Stimulated activated CD4-positive, alpha-beta T cell treated with anti-CD3 and anti-CD28 coated beads, Interleukin-15, amount 100 ng/mL, for 24 hours (primary cell): ENCODE measurements around the gene LRIT2.
A peak's percentile ranks its signal among the peaks of the same experiment; 100 is the strongest.

Experiments
- DNase-seq: peaks from one replicate; pipeline ENCODE4 v3.0.0-alpha.2; 2020

Gene LRIT2

GRCh38 chr10:84238909-84239308 lies 13.6 kb upstream of the LRIT2 start:
- no peak for DNase-seq

DNA sequence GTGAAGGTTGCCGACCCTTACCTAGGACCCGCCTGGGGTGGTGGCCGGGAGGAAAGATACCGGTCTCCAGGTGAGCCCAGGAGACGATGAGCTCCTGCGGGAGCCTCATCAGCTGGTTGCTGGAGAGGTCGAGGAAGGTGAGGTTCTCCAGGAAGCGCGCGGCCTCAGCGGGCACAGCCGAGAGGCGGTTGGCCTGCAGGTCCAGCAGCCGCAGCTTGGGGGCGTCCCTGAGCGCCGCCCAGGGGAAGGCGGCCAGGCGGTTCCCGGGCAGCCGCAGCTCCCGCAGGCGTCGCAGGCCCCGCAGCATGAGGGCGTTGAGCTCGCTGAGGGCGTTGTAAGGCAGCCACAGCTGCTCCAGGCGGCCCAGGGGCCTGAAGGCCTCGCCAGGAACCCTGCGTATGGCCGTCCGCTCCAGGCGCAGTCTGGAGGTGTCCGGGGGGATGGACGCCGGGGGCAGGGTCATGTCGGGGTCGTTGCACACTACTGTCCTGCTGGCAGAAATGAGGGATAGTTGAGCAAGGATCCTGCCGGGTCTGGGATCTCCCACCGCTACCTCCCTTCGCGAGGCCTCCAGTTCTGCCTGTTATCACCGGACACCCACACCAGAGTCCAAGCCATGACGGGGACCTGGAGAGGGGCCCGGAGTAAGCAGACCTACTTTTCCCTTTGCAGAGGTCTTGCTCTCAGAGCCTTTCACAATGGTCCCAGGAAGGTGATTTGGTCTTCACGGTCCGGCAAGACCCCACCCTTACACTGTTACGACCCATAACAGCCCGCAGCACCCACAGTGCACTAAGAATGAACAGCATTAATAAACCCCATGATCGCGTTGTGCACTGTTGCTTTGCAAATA lies 12.1 kb upstream of the LRIT2 start:
- DNase-seq, result no peak

DNA sequence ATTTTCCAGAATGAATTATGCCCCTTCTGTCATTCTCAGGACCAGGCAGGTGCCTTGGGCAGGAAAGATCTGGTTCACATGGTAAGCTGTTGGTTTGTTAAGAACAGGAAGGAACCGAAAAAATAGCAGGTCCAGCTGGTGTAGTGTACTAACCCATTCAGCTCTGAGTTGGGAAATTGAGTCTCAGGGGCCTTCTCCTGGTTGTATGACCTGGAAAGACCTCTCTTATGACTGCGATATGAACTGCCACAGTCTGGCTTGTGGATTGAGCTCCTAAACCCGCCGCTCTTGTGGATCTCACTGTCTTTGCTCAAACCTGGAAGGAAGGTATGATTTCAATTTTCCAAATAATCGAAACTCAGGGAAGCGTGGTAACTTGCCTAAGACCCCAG lies 11.5 kb upstream of the LRIT2 start:
- DNase-seq, result no peak

DNA sequence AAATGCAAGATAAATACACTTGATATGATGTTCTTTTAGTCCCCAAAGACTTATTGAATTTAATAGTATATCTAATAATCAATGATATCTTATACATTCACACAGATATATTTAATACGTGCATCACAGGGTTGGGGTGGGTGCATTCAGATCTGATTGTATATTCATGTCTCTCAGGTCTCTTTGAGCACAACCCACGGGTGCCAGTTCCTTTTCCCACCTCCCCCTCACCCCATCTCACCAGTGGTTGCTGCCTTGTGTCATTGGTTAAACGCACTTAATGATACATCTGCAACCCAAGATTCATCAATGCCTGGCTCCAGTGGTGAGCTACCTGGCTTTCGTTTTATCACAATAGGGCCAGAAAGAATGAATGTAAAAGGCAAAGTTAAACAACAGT lies 9.8 kb upstream of the LRIT2 start:
- no peak for DNase-seq

- DNase-seq, result no peak
Observed at GRCh38 chr10:84234479-84234878, 9.1 kb upstream of the LRIT2 start.

DNA sequence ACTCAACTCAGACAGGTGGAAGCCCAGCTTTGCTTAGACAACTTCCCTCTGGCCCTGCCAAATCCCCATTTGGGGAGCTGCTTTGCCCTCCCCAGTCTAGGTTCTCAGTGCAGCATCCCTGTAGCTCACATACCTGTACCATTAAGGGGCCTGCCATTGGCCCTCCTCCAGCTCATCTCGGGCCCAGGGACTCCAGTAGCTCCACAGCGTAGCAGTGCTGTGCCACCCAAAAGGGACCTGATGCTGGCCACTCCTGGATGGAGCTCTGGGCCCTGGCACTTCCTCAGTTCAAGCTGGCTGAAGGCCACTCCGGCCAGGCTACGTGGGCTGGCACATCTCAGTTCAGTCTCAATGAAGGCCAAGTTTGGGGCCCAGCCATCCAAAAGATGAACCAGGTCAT lies 8.6 kb upstream of the LRIT2 start:
- DNase-seq, result no peak

GRCh38 chr10:84232376-84232775 lies 7.0 kb upstream of the LRIT2 start:
- DNase-seq, result no peak

- no peak for DNase-seq
Observed at GRCh38 chr10:84230359-84230758, 5.0 kb upstream of the LRIT2 start.

DNA sequence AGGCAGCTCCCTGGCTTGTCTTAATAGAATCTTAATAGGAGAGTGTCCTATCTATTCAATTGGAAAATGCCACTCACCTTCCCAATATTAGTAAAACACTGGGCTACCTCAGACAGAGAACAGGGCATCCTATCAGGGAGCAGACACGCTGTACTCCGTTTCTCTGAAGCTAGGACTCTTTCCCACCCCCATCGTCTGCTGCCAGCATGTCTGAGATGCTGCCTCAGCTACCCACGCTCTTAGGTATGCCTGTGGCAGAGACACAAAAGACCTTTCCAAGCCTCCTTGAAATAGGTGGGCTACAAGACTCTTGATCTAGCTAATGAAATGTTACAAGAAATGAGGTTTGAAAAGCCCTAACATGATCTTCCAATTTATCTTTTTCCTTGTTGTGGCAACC lies 2.5 kb upstream of the LRIT2 start:
- no peak for DNase-seq

GRCh38 chr10:84226616-84227015 lies 1.3 kb upstream of the LRIT2 start:
- no peak for DNase-seq

- no peak for DNase-seq
Observed at GRCh38 chr10:84224411-84225028, 824 bp downstream of the LRIT2 start.

DNA sequence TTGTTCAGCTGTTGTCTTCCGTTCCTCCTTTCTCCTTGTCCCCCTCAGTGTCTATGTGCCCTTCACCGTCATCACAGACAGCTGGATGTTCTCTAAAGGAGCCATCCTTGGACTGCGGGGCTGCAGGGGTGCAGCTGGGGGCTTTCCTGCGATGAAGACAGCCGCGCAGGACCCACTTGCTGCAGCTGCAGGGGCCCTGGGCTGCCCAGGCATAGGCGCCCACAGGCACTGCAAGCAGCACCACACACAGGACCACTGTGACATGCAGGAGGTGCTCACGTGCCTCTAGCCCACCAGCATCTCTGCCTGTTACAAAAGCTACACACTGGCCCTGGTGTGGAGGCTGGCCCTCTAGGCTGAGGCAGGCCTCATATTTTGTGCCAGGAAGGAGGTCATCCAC lies 3.4 kb downstream of the LRIT2 start:
- DNase-seq, result no peak

- no peak for DNase-seq
Observed at GRCh38 chr10:84217746-84218145, 7.6 kb downstream of the LRIT2 start.

DNA sequence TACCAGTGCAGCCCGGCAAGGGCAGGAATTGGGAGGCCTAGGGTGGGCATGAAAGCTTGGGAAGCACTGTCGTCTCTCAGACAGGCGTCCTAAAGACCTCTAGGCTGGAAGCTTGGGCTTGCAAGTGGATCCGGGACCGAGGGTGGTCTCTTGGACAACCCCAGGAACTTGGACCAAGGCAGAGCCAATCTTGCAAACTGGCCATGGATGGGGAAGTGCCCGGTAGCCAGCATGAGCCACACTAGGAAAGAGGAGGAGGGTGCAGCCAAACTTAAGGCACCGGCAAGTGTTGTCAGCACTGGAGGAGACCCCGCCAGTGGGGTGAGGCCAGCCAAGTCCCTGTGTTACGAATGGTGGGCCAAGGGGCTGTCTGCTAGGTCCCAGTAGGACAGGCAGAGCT lies 8.5 kb downstream of the LRIT2 start:
- DNase-seq, result no peak

DNA sequence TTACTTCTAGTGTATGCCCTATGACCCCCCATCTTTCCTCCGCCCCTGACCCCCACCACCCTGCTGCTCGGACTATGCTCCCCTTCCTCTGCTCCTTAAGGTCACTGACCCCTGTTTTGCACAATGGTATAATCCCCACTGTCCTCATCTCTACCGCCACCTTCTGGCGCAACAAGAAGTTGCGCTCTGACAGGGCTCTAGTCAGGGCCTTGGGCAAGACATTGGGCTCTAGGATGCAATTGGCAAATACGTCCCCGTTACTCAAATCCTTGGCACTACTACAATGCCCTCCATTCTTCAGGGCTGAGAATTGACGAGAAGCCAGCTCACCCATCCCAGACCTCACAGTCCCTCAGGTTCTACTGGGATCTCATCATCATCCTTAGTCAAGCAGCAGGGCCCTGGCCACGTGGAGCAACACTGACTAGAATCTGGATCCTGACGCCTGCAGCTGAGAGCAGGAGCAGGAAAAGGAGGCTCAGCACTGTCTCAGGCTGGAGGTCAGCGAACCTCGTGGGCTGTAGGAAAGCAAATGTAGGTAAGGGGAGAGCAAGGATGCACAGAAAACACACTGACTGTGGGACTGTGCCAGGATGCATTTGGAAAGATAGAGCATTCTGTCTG lies 10.6 kb downstream of the LRIT2 start:
- DNase-seq, result peak; percentile 55

DNA sequence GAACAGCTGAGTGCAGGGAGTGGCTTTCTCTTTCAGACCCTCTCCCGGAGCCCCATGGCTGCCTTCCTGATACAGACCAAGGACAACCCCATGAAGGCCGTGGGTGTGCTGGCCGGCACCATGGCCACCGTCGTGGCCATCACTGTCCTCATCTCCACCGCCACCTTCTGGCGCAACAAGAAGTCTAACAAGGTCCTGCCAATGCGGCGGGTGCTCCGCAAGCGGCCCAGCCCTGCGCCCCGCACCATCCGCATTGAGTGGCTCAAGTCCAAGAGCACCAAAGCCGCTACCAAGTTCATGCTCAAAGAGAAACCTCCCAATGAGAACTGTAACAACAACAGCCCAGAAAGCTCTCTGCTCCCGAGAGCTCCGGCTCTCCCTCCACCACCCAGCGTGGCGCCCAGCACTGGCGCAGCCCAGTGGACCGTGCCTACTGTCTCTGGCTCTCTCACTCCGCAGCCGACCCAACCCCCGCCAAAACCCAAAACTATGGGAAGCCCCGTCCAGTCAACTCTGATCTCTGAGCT lies 11.2 kb downstream of the LRIT2 start:
- no peak for DNase-seq

GRCh38 chr10:84213076-84213475 lies 12.3 kb downstream of the LRIT2 start:
- DNase-seq, result no peak

- DNase-seq, result no peak
Observed at GRCh38 chr10:84212014-84212413, 13.3 kb downstream of the LRIT2 start.

DNA sequence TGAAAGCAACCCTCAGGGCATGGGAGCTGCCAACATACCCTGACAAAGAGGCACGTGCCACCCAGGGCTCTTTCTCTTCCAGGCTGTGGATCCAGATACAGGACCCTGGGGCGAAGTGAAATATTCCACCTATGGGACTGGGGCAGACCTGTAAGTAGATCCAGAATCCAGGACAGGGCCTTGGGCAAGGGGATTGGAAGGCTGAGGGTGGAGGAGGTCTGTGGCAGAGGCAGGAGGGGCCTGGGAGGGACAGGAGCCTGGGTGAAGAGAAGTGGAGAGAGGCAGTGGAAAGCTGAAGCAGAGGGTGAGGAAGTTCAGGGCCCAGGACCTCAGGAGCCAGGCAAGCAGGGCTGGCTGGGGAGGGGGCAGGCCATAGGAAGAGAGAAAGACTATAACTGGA lies 13.8 kb downstream of the LRIT2 start:
- no peak for DNase-seq

- no peak for DNase-seq
Observed at GRCh38 chr10:84208023-84208422, 17.3 kb downstream of the LRIT2 start.

DNA sequence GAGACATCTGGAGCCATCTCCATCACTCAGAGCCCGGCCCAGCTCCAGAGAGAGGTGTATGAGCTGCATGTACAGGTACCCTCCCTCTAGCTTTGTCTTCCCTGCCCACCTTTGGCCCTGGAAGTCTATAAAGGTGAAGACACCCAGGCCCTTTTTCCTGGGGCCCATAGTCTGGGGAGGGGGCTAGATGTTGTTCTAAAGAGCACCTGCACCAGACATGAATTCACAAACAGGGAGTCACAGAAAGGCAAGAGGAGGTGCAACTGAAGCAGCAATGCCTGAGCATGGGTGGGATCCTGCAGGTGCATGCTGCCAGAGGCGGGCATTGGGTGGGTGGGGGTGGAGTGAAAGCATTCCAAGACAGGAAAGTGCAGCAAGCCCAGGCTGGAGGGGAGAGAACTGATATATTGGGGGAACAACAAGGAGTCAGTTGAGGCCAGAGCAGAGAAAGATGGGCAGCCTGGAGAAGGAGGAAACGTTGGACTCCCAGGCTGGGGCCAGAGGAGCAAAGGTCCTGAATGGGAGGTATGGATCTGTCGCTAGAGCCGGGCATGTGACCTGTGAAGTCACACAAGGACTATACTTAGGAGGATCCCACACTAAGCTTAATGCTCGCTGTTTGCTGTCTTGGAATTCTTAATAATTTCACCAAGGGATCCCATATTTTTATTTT lies 19.4 kb downstream of the LRIT2 start:
- DNase-seq, result no peak

- DNase-seq, result peak; percentile 78
Observed at GRCh38 chr10:84205049-84205852, 20.1 kb downstream of the LRIT2 start.

DNA sequence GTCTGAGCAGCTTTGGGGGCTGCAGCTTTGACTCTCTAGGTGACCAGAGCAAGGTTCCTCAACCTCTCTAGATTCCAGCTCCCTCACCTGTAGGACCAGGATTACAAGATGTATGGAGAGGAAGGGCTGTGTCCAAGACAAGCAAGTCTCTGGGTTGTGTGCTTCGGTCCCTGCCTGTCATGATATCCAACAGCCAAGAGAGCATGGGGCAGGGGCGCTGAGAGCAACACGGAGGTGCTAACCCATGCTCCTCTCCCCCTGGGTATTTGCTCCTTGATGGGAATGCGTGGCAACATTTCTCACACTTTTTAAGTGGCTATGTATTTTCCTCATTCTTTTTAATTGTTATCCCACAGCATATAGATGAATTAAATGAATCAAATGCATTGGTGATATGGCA lies 20.7 kb downstream of the LRIT2 start:
- no peak for DNase-seq
